AG20443 (cell line): Measurements from ENCODE around the gene WBP4.
"Not testable (repeated sequence)": the region's sequence is repeated elsewhere in the genome, so short reads cannot be mapped to it uniquely, and the experiment has no call there.

ENCODE experiments used
- DNase-seq: peaks from one replicate; pipeline ENCODE4 v3.0.0; 2012; ENCODE audit warnings: low spot score, mixed read lengths

The WBP4 gene

GRCh38 chr13:41061075-41061913 lies at the start of gene WBP4:
WBP4 (plus strand) TSS chr13:41061509; CDS start chr13:41061674, 165 bp downstream.
- DNase-seq, result peak; percentile 85

GRCh38 chr13:41012536-41012935 lies 48.8 kb upstream of the WBP4 start:
- no peak for DNase-seq

- DNase-seq, result no peak
Measured at GRCh38 chr13:41013835-41014234, 47.5 kb upstream of the WBP4 start.

- DNase-seq, result no peak
Measured at GRCh38 chr13:41015920-41016319, 45.4 kb upstream of the WBP4 start.

GRCh38 chr13:41017159-41017558 lies 44.1 kb upstream of the WBP4 start:
- no peak for DNase-seq

GRCh38 chr13:41017817-41018601 lies 43.3 kb upstream of the WBP4 start:
- DNase-seq, result no peak

GRCh38 chr13:41018602-41018948 lies 42.7 kb upstream of the WBP4 start:
- no peak for DNase-seq

- peak; percentile 76 for DNase-seq
Measured at GRCh38 chr13:41019011-41019487, 42.3 kb upstream of the WBP4 start, which contains the start of gene ELF1. ELF1 (minus strand) TSS chr13:41019316; CDS start chr13:40982054, 37,262 bp downstream.

GRCh38 chr13:41019578-41020347 lies 41.5 kb upstream of the WBP4 start:
- no peak for DNase-seq

GRCh38 chr13:41025518-41025917 lies 35.8 kb upstream of the WBP4 start:
- DNase-seq, result no peak

- DNase-seq, result no peak
Measured at GRCh38 chr13:41026788-41027187, 34.5 kb upstream of the WBP4 start.

GRCh38 chr13:41028051-41028450 lies 33.3 kb upstream of the WBP4 start:
- no peak for DNase-seq

- no peak for DNase-seq
Measured at GRCh38 chr13:41029629-41030028, 31.7 kb upstream of the WBP4 start.

GRCh38 chr13:41032691-41033376 lies 28.5 kb upstream of the WBP4 start:
- DNase-seq, result no peak

GRCh38 chr13:41034382-41034781 lies 26.9 kb upstream of the WBP4 start:
- no peak for DNase-seq

GRCh38 chr13:41034881-41035280 lies 26.4 kb upstream of the WBP4 start:
- no peak for DNase-seq

- DNase-seq, result not testable (repeated sequence)
Measured at GRCh38 chr13:41036557-41036956, 24.8 kb upstream of the WBP4 start.

GRCh38 chr13:41039746-41040145 lies 21.6 kb upstream of the WBP4 start:
- no peak for DNase-seq

- DNase-seq, result no peak
Measured at GRCh38 chr13:41040584-41041334, 20.6 kb upstream of the WBP4 start.

- not testable (repeated sequence) for DNase-seq
Measured at GRCh38 chr13:41042419-41042818, 18.9 kb upstream of the WBP4 start.

GRCh38 chr13:41048640-41049039 lies 12.7 kb upstream of the WBP4 start:
- DNase-seq, result no peak
